Epithelial cell of proximal tubule (primary cell): Measurements from ENCODE around the gene CFHR4. TPM values are rescaled to one million over a fixed set of nuclear protein-coding genes. Genes with fewer than 3 reads are reported as not detected.
"Not testable (repeated sequence)": the region's sequence is repeated elsewhere in the genome, so short reads cannot be mapped to it uniquely, and the experiment has no call there.

Experiments used
- DNase-seq: peaks from one replicate; pipeline ENCODE4 v3.0.0-alpha.2; 2011; ENCODE audit warnings: low read depth
- H3K4me3 ChIP-seq: 2 replicates; pipeline ENCODE4 v1.5.1; 2011; ENCODE audit warnings: low read depth, mild to moderate bottlenecking, low read length
- CTCF ChIP-seq: conservative IDR thresholded peaks from 2 replicates; pipeline ENCODE4 v1.5.1; 2012; ENCODE audit warnings: low read depth, mild to moderate bottlenecking, low read length
- total RNA-seq: library from RNA; depleted of rRNA; stranded (reverse); fragments of >200 nt; gene quantifications from 2 replicates; pipeline ENCODE4 v1.2.3, GENCODE V29; 2015

The CFHR4 gene
- total RNA-seq, 1 donor from 2014 or later: not detected

GRCh38 chr1:196897158-196897828, 9.4 kb downstream of the CFHR4 start:
- DNase-seq: no peak
- TF ChIP-seq CTCF: peak; percentile 6
- H3K4me3 ChIP-seq: peak overlapping the region; percentile 26

GRCh38 chr1:196902344-196902743, 14.5 kb downstream of the CFHR4 start:
- no peak for DNase-seq
- H3K4me3 ChIP-seq: no peak overlapping the region
- TF ChIP-seq CTCF: no peak

- no peak for DNase-seq
- H3K4me3 ChIP-seq: no peak overlapping the region
- TF ChIP-seq CTCF: peak; percentile 31
These were observed 22.4 kb downstream of the CFHR4 start for GRCh38 chr1:196910215-196910614.

- H3K4me3 ChIP-seq, DNase-seq: not testable (repeated sequence)
These were observed 24.4 kb downstream of the CFHR4 start for GRCh38 chr1:196912283-196912682.

GRCh38 chr1:196926839-196927238, 39.0 kb downstream of the CFHR4 start:
- DNase-seq, H3K4me3 ChIP-seq: not testable (repeated sequence)

- not testable (repeated sequence) for H3K4me3 ChIP-seq, DNase-seq
These were observed 45.0 kb downstream of the CFHR4 start for GRCh38 chr1:196932853-196933252.

GRCh38 chr1:196933531-196934189, 45.8 kb downstream of the CFHR4 start:
- no peak for TF ChIP-seq CTCF
- H3K4me3 ChIP-seq: no peak overlapping the region
- DNase-seq: no peak

- not testable (repeated sequence) for H3K4me3 ChIP-seq, DNase-seq
These were observed 53.6 kb downstream of the CFHR4 start for GRCh38 chr1:196941474-196941873.

GRCh38 chr1:196943568-196943967, 55.7 kb downstream of the CFHR4 start, which contains the start of gene CFHR2:
TSS of gene CFHR2 (plus strand) at chr1:196943738. CDS start at chr1:196943881, 143 bp downstream.
- H3K4me3 ChIP-seq, DNase-seq: not testable (repeated sequence)
